Measurements from ENCODE around the gene LSM14A.
A peak's percentile ranks its signal among the peaks of the same experiment; 100 is the strongest.

The LSM14A gene

GRCh38 chr19:34172661-34173192 lies 423 bp downstream of the LSM14A start:
- H3K9me3 ChIP-seq (ENCODE audit: control insufficient read depth, insufficient read depth, low read depth, low read length), result no peaks in the 10 kb centered on the region
- H3K4me1 ChIP-seq (ENCODE audit: control insufficient read depth, insufficient read depth, low read length), result peaks cover 43% of the 10 kb centered on the region
- CTCF ChIA-PET, result interaction anchor here (0.7 to 7.9 kb wide), 11 partner anchors 10 to 395 kb away, joined by 3 to 64 read pairs (median 4); no protein-coding TSS in a partner anchor
- peak overlapping the region; percentile 100 for H3K27ac ChIP-seq (ENCODE audit: extremely low read depth, low read depth, low read length)
- H3K36me3 ChIP-seq (ENCODE audit: control insufficient read depth in 2 of 2, insufficient read depth in 1 of 2, low read length in 2 of 2), result peaks cover 5 to 24% of the 10 kb centered on the region in 2 experiments
- POLR2A ChIA-PET, result interaction anchor here (0.5 to 2.9 kb wide), 10 partner anchors 9 to 308 kb away, joined by 3 to 21 read pairs (median 4); no protein-coding TSS in a partner anchor
- peak overlapping the region; percentile 85 for H3K4me3 ChIP-seq (ENCODE audit: low read depth, low read length)
- peak; percentile 7; the same call in 1 of the 2 replicates for TF ChIP-seq KLF8 (tag by site-specific recombination; IDR thresholded peaks at IDR 0.05)
- no peak for TF ChIP-seq ZNF157 (tag by site-specific recombination; IDR thresholded peaks at IDR 0.05)
- TF ChIP-seq YY2 (tag by site-specific recombination; IDR thresholded peaks at IDR 0.05), result peak; percentile 81; the same call in 1 of the 2 replicates
- TF ChIP-seq ZNF266 (tag by site-specific recombination; IDR thresholded peaks at IDR 0.05; ENCODE audit: low read depth), result 0 out of 2 replicates have a peak, but pooled peaks have one; percentile 10
- peak; percentile 51; the same call in 1 of the 2 replicates for TF ChIP-seq ZEB2 (tag by site-specific recombination; IDR thresholded peaks at IDR 0.05)
- TF ChIP-seq ZNF155 (tag by site-specific recombination; IDR thresholded peaks at IDR 0.05), result no peak
- TF ChIP-seq SP3 (tag by site-specific recombination; IDR thresholded peaks at IDR 0.05), result 0 out of 2 replicates have a peak, but pooled peaks have one; percentile 0
- no peak for TF ChIP-seq ZNF132 (tag by site-specific recombination; IDR thresholded peaks at IDR 0.05; ENCODE audit: borderline replicate concordance)
- peak; percentile 28; the same call in 1 of the 2 replicates for TF ChIP-seq ZNF791 (tag by site-specific recombination; IDR thresholded peaks at IDR 0.05)
- 0 out of 2 replicates have a peak, but pooled peaks have one; percentile 1 for TF ChIP-seq ZNF76 (tag by site-specific recombination; IDR thresholded peaks at IDR 0.05; ENCODE audit: borderline replicate concordance, low read depth)
- peak; percentile 56; the same call in 1 of the 2 replicates for TF ChIP-seq ZNF596 (tag by site-specific recombination; IDR thresholded peaks at IDR 0.05)
- TF ChIP-seq HOXC10 (CRISPR knock-in tag; IDR thresholded peaks at IDR 0.05), result no peak
- TF ChIP-seq ZSCAN16 (tag by site-specific recombination; IDR thresholded peaks at IDR 0.05), result peak; percentile 59; the same call in 1 of the 2 replicates
- TF ChIP-seq ZNF837 (tag by site-specific recombination; IDR thresholded peaks at IDR 0.05), result peak; percentile 52; the same call in 1 of the 2 replicates
- 0 out of 2 replicates have a peak, but pooled peaks have one; percentile 22 for TF ChIP-seq ZNF792 (tag by site-specific recombination; IDR thresholded peaks at IDR 0.05)
- TF ChIP-seq ZNF660 (tag by site-specific recombination; IDR thresholded peaks at IDR 0.05), result peak; percentile 87
- TF ChIP-seq ZNF610 (tag by site-specific recombination; IDR thresholded peaks at IDR 0.05; ENCODE audit: borderline replicate concordance), result peak; percentile 91
- TF ChIP-seq, protein P1, sequence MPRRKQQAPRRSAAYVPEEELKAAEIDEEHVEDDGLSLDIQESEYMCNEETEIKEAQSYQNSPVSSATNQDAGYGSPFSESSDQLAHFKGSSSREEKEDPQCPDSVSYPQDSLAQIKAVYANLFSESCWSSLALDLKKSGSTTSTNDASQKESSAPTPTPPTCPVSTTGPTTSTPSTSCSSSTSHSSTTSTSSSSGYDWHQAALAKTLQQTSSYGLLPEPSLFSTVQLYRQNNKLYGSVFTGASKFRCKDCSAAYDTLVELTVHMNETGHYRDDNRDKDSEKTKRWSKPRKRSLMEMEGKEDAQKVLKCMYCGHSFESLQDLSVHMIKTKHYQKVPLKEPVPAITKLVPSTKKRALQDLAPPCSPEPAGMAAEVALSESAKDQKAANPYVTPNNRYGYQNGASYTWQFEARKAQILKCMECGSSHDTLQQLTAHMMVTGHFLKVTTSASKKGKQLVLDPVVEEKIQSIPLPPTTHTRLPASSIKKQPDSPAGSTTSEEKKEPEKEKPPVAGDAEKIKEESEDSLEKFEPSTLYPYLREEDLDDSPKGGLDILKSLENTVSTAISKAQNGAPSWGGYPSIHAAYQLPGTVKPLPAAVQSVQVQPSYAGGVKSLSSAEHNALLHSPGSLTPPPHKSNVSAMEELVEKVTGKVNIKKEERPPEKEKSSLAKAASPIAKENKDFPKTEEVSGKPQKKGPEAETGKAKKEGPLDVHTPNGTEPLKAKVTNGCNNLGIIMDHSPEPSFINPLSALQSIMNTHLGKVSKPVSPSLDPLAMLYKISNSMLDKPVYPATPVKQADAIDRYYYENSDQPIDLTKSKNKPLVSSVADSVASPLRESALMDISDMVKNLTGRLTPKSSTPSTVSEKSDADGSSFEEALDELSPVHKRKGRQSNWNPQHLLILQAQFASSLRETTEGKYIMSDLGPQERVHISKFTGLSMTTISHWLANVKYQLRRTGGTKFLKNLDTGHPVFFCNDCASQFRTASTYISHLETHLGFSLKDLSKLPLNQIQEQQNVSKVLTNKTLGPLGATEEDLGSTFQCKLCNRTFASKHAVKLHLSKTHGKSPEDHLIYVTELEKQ (tag by site-specific recombination; IDR thresholded peaks at IDR 0.05; ENCODE audit: borderline replicate concordance), result no peak
- TF ChIP-seq, protein P2, sequence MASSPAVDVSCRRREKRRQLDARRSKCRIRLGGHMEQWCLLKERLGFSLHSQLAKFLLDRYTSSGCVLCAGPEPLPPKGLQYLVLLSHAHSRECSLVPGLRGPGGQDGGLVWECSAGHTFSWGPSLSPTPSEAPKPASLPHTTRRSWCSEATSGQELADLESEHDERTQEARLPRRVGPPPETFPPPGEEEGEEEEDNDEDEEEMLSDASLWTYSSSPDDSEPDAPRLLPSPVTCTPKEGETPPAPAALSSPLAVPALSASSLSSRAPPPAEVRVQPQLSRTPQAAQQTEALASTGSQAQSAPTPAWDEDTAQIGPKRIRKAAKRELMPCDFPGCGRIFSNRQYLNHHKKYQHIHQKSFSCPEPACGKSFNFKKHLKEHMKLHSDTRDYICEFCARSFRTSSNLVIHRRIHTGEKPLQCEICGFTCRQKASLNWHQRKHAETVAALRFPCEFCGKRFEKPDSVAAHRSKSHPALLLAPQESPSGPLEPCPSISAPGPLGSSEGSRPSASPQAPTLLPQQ (tag by site-specific recombination; IDR thresholded peaks at IDR 0.05), result peak; percentile 5; the same call in 1 of the 2 replicates
- peak; percentile 34 for TF ChIP-seq ZBTB48 (tag by site-specific recombination; IDR thresholded peaks at IDR 0.05)
- TF ChIP-seq ZNF600 (tag by site-specific recombination; IDR thresholded peaks at IDR 0.05), result peak; percentile 17
- TF ChIP-seq ZBTB1 (tag by site-specific recombination; IDR thresholded peaks at IDR 0.05), result 0 out of 2 replicates have a peak, but pooled peaks have one; percentile 74
- peak; percentile 11 for TF ChIP-seq ZFHX2 (tag by site-specific recombination; conservative IDR thresholded peaks at IDR 0.05)
- TF ChIP-seq, protein P3, sequence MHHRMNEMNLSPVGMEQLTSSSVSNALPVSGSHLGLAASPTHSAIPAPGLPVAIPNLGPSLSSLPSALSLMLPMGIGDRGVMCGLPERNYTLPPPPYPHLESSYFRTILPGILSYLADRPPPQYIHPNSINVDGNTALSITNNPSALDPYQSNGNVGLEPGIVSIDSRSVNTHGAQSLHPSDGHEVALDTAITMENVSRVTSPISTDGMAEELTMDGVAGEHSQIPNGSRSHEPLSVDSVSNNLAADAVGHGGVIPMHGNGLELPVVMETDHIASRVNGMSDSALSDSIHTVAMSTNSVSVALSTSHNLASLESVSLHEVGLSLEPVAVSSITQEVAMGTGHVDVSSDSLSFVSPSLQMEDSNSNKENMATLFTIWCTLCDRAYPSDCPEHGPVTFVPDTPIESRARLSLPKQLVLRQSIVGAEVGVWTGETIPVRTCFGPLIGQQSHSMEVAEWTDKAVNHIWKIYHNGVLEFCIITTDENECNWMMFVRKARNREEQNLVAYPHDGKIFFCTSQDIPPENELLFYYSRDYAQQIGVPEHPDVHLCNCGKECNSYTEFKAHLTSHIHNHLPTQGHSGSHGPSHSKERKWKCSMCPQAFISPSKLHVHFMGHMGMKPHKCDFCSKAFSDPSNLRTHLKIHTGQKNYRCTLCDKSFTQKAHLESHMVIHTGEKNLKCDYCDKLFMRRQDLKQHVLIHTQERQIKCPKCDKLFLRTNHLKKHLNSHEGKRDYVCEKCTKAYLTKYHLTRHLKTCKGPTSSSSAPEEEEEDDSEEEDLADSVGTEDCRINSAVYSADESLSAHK (tag by site-specific recombination; IDR thresholded peaks at IDR 0.05), result peak; percentile 9; the same call in 1 of the 2 replicates
- TF ChIP-seq, protein P4, sequence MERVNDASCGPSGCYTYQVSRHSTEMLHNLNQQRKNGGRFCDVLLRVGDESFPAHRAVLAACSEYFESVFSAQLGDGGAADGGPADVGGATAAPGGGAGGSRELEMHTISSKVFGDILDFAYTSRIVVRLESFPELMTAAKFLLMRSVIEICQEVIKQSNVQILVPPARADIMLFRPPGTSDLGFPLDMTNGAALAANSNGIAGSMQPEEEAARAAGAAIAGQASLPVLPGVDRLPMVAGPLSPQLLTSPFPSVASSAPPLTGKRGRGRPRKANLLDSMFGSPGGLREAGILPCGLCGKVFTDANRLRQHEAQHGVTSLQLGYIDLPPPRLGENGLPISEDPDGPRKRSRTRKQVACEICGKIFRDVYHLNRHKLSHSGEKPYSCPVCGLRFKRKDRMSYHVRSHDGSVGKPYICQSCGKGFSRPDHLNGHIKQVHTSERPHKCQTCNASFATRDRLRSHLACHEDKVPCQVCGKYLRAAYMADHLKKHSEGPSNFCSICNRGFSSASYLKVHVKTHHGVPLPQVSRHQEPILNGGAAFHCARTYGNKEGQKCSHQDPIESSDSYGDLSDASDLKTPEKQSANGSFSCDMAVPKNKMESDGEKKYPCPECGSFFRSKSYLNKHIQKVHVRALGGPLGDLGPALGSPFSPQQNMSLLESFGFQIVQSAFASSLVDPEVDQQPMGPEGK (tag by site-specific recombination; IDR thresholded peaks at IDR 0.05), result peak; percentile 73
- TF ChIP-seq ZNF433 (tag by site-specific recombination; IDR thresholded peaks at IDR 0.05; ENCODE audit: low read depth), result peak; percentile 2; the same call in 1 of the 2 replicates
